K562 (cell line): Measurements from ENCODE around the gene GPX6. TPM values are rescaled to one million over a fixed set of nuclear protein-coding genes. Genes with fewer than 3 reads are reported as not detected.

Experiments used
- ARID1B ChIP-seq: fragments of 450-650 bp; IDR thresholded peaks from 2 replicates; pipeline ENCODE4 v1.6.1; 2016; ENCODE audit warnings: antibody characterized with exemption, mild to moderate bottlenecking, inconsistent platforms
- ARNT ChIP-seq, 2 experiments: fragments of 450-650 bp; IDR thresholded peaks; 2 replicates each; pipeline ENCODE4 v1.6.1; 2016; ENCODE audit warnings: mild to moderate bottlenecking in 1 of 2
- BRCA1 ChIP-seq, 2 experiments: fragments of 450-650 bp in 1 of 2; sonication (generic) in 1 of 2; formaldehyde crosslinking in 1 of 2; IDR thresholded peaks; 2 replicates each; pipeline versions ENCODE4 v1.5.0 to v1.6.1; 2017 to 2020; ENCODE audit warnings: mild to moderate bottlenecking in 1 of 2, missing genetic modification reagents in 1 of 2
- BRD9 ChIP-seq: fragments of 450-650 bp; IDR thresholded peaks from 2 replicates; pipeline ENCODE4 v1.6.1; 2018; ENCODE audit warnings: low read depth; ENCODE audit not compliant: partially characterized antibody
- CBX5 ChIP-seq: IDR thresholded peaks from 2 replicates; pipeline ENCODE4 v1.6.1; 2014; ENCODE audit warnings: low read depth, borderline replicate concordance
- COPS2 ChIP-seq: fragments of 450-650 bp; conservative IDR thresholded peaks from 2 replicates; pipeline ENCODE4 v1.6.1; 2016; ENCODE audit warnings: mild to moderate bottlenecking, moderate library complexity
- FOXA3 ChIP-seq, 2 experiments: fragments of 450-650 bp in 1 of 2; sonication (generic) in 1 of 2; formaldehyde crosslinking; IDR thresholded peaks in 1 of 2; conservative IDR thresholded peaks in 1 of 2; 2 replicates each; pipeline versions ENCODE4 v1.4.0 to v1.8.0; 2020 to 2022; ENCODE audit warnings: mild to moderate bottlenecking in 2 of 2, missing genetic modification reagents in 1 of 2
- GABPB1 ChIP-seq: sonication (generic); formaldehyde crosslinking; IDR thresholded peaks from 2 replicates; pipeline ENCODE4 v1.8.0; 2022; ENCODE audit warnings: mild to moderate bottlenecking, missing genetic modification reagents
- HDGF ChIP-seq: fragments of 450-650 bp; IDR thresholded peaks from 2 replicates; pipeline ENCODE4 v1.6.1; 2016
- HMG20A ChIP-seq: fragments of 450-650 bp; formaldehyde crosslinking; conservative IDR thresholded peaks from 2 replicates; pipeline ENCODE4 v1.4.0; 2020; ENCODE audit warnings: mild to moderate bottlenecking, mixed read lengths
- JUN ChIP-seq, 2 experiments: sonication (generic) in 1 of 2; formaldehyde crosslinking in 1 of 2; IDR thresholded peaks; 2 replicates each; pipeline versions ENCODE4 v1.6.1 to v1.8.0; 2012 to 2022; ENCODE audit warnings: borderline replicate concordance in 2 of 2, mild to moderate bottlenecking in 2 of 2, improper control_type of control experiment in 1 of 2, low read depth in 1 of 2, low read length in 1 of 2, missing genetic modification reagents in 1 of 2
- NFIC ChIP-seq: fragments of 450-650 bp; IDR thresholded peaks from 2 replicates; pipeline ENCODE4 v1.6.1; 2017; ENCODE audit warnings: mild to moderate bottlenecking, inconsistent platforms
- NR0B1 ChIP-seq: fragments of 450-650 bp; IDR thresholded peaks from one replicate; pipeline ENCODE4 v1.6.1; 2018; ENCODE audit warnings: mild to moderate bottlenecking, moderate library complexity; ENCODE audit not compliant: partially characterized antibody
- NR2C1 ChIP-seq, 2 experiments: fragments of 450-650 bp; IDR thresholded peaks; 2 replicates each; pipeline ENCODE4 v1.6.1; 2017; ENCODE audit warnings: mild to moderate bottlenecking in 2 of 2, antibody characterized with exemption in 1 of 2, inconsistent platforms in 1 of 2, missing compliant biosample characterization in 1 of 2, missing genetic modification characterization in 1 of 2
- PCBP1 ChIP-seq: fragments of 200-400 bp; formaldehyde crosslinking; IDR thresholded peaks from 2 replicates; pipeline ENCODE4 v1.6.1; 2018; ENCODE audit warnings: mild to moderate bottlenecking, low read depth, low read length; ENCODE audit not compliant: poor library complexity, severe bottlenecking
- POU5F1 ChIP-seq: fragments of 150-350 bp; IDR thresholded peaks from 2 replicates; pipeline ENCODE4 v1.6.1; 2014; ENCODE audit warnings: borderline replicate concordance, low read length, low read depth, mild to moderate bottlenecking; ENCODE audit not compliant: partially characterized antibody
- RBM34 ChIP-seq: fragments of 200-400 bp; formaldehyde crosslinking; IDR thresholded peaks from 2 replicates; pipeline ENCODE4 v1.6.1; 2018; ENCODE audit warnings: low read length, borderline replicate concordance; ENCODE audit not compliant: insufficient read depth
- SMARCB1 ChIP-seq: IDR thresholded peaks from 2 replicates; pipeline ENCODE4 v1.6.1; 2011; ENCODE audit warnings: improper control_type of control experiment, low read depth; ENCODE audit not compliant: insufficient read length
- TEAD2 ChIP-seq: fragments of 450-650 bp; IDR thresholded peaks from 2 replicates; pipeline ENCODE4 v1.6.1; 2016; ENCODE audit warnings: missing genetic modification characterization, control low read depth, missing compliant biosample characterization
- TEAD4 ChIP-seq, 2 experiments: sonication (generic) in 1 of 2; formaldehyde crosslinking in 1 of 2; IDR thresholded peaks; 2 replicates each; pipeline versions ENCODE4 v1.6.1 to v1.8.0; 2012 to 2022; ENCODE audit warnings: borderline replicate concordance in 1 of 2, inconsistent platforms in 1 of 2, low read length in 1 of 2, mild to moderate bottlenecking in 1 of 2, missing genetic modification reagents in 1 of 2
- ZFX ChIP-seq: sonication (generic); formaldehyde crosslinking; IDR thresholded peaks from 2 replicates; pipeline ENCODE4 v1.8.0; 2022; ENCODE audit warnings: mild to moderate bottlenecking, missing genetic modification reagents, moderate library complexity
- ZNF507 ChIP-seq: conservative IDR thresholded peaks from 2 replicates; pipeline ENCODE4 v1.6.1; 2017; ENCODE audit warnings: missing genetic modification characterization, missing compliant biosample characterization
- ZNF639 ChIP-seq, 2 experiments: fragments of 200-800 bp in 1 of 2; sonication (Bioruptor generic) in 1 of 2; sonication (generic) in 1 of 2; formaldehyde crosslinking in 1 of 2; IDR thresholded peaks in 1 of 2; conservative IDR thresholded peaks in 1 of 2; 2 replicates each; pipeline versions ENCODE4 v1.5.0 to v1.6.1; 2016 to 2020; ENCODE audit warnings: missing compliant biosample characterization in 1 of 2, missing genetic modification characterization in 1 of 2, missing genetic modification reagents in 1 of 2
- ZNF707 ChIP-seq: fragments of 250-450 bp; sonication (Bioruptor Pico); conservative IDR thresholded peaks from 2 replicates; pipeline ENCODE4 v1.8.0; 2022; ENCODE audit warnings: inconsistent platforms, mild to moderate bottlenecking, moderate library complexity
- polyA plus RNA-seq, 8 experiments: library from polyadenylated mRNA; depleted of rRNA in 4 of 8; stranded (reverse) in 5 of 8; unstranded in 3 of 8; fragments of >200 nt; fragmentation: Nextera tagmentation in 2 of 8; fragmentation: Illumina TruSeq in 1 of 8; extraction: Ambion mirVana in 2 of 8; extraction: Trizol in 1 of 8; gene quantifications; 2 replicates each; pipeline versions ENCODE4 v1.2.1 to v1.2.3, GENCODE V29; 2011 to 2014; ENCODE audit warnings: inconsistent platforms in 1 of 8, missing spikeins in 1 of 8
- total RNA-seq, 7 experiments: library from RNA; depleted of rRNA in 6 of 7; stranded (reverse); fragments of >200 nt in 6 of 7; fragmentation: Illumina TruSeq in 2 of 7; extraction: Trizol in 2 of 7; gene quantifications; 2 replicates each; pipeline versions ENCODE4 v1.2.1 to v1.2.3, GENCODE V29; 2011 to 2021; ENCODE audit warnings: low replicate concordance in 1 of 7

The GPX6 gene
- total and polyA plus RNA-seq, 9 of the 15 experiments (the other 6 are each of a cell fraction or from before 2014, with no cell fraction given), result not detected

- TF ChIP-seq BRCA1 (IDR thresholded peaks at IDR 0.05) (no peak), BRCA1 (CRISPR knock-in tag; IDR thresholded peaks at IDR 0.05) (no peak), ARNT (IDR thresholded peaks at IDR 0.05) (peak; percentile 84 to 89; a peak in 3 of 4 replicates), GABPB1 (peak; percentile 83), BRD9 (peak; percentile 93), SMARCB1 (no peak), HMG20A (no peak), CBX5 (0 out of 2 replicates have a peak, but pooled peaks have one; percentile 63), PCBP1 (no peak), FOXA3 (CRISPR knock-in tag; conservative IDR thresholded peaks at IDR 0.05 in 1 of 2, IDR thresholded peaks at IDR 0.05 in 1 of 2) (0 out of 4 replicates have a peak, but pooled peaks of 1 of the 2 experiments have one; percentile 23), ZFX (CRISPR knock-in tag) (peak; percentile 49; the same call in 1 of the 2 replicates), POU5F1 (no peak), TEAD2 (tag) (no peak), NR2C1 (IDR thresholded peaks at IDR 0.05) (peak; percentile 24; the same call in 1 of the 2 replicates), NR2C1 (tag; IDR thresholded peaks at IDR 0.05) (peak; percentile 59), NFIC (peak; percentile 83), COPS2 (no peak), ARID1B (peak; percentile 59; the same call in 1 of the 2 replicates), TEAD4 (IDR thresholded peaks at IDR 0.05; ENCODE audit: low read length) (peak; percentile 78), TEAD4 (CRISPR knock-in tag; IDR thresholded peaks at IDR 0.05; ENCODE audit: borderline replicate concordance) (no peak), ZNF707 (CRISPR knock-in tag) (no peak), HDGF (no peak), ZNF639 (CRISPR knock-in tag; conservative IDR thresholded peaks at IDR 0.05 in 1 of 2, IDR thresholded peaks at IDR 0.05 in 1 of 2) (peak in 1 of 2 experiments; percentile 64; a peak in 1 of 4 replicates), RBM34 (no peak), JUN (IDR thresholded peaks at IDR 0.05; ENCODE audit: borderline replicate concordance, low read depth, low read length) (0 out of 2 replicates have a peak, but pooled peaks have one; percentile 36), JUN (CRISPR knock-in tag; IDR thresholded peaks at IDR 0.05; ENCODE audit: borderline replicate concordance) (peak; percentile 75; the same call in 1 of the 2 replicates), ZNF507 (tag) (no peak), NR0B1 (no peak)
Observed at GRCh38 chr6:28542440-28543296, 27.1 kb upstream of the GPX6 start (continued).
